Right lobe of liver (tissue), 4 donors: ENCODE results near the gene LAD1.

ENCODE experiments used
- POLR2A ChIP-seq: fragments of 450-650 bp; IDR thresholded peaks from one replicate; pipeline ENCODE4 v1.6.1; 2017; ENCODE audit warnings: antibody characterized with exemption, mild to moderate bottlenecking
- TF ChIP-seq, protein P1 (sequence below), 4 donors: fragments of 200-600 bp in 3 of 4; fragments of 450-650 bp in 1 of 4; IDR thresholded peaks; one replicate each; pipeline versions ENCODE4 v1.5.1 to v1.8.0; 2016 to 2022; ENCODE audit warnings: antibody characterized with exemption in 4 of 4, mild to moderate bottlenecking in 2 of 4
- donor health status: DM: no; HTN: no; CAD: no.
- donor health status: DM: no; HTN: no; CAD: no.
- donor health status: DM: no; HTN: yes; CAD: no.

- no peak for TF ChIP-seq POLR2A
- TF ChIP-seq, protein P1, sequence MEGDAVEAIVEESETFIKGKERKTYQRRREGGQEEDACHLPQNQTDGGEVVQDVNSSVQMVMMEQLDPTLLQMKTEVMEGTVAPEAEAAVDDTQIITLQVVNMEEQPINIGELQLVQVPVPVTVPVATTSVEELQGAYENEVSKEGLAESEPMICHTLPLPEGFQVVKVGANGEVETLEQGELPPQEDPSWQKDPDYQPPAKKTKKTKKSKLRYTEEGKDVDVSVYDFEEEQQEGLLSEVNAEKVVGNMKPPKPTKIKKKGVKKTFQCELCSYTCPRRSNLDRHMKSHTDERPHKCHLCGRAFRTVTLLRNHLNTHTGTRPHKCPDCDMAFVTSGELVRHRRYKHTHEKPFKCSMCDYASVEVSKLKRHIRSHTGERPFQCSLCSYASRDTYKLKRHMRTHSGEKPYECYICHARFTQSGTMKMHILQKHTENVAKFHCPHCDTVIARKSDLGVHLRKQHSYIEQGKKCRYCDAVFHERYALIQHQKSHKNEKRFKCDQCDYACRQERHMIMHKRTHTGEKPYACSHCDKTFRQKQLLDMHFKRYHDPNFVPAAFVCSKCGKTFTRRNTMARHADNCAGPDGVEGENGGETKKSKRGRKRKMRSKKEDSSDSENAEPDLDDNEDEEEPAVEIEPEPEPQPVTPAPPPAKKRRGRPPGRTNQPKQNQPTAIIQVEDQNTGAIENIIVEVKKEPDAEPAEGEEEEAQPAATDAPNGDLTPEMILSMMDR (IDR thresholded peaks at IDR 0.05), result no peak
These were observed 35.1 kb upstream of the LAD1 start for GRCh38 chr1:201434266-201434665.
